Astrocyte (in vitro differentiated cells and primary cell): ENCODE measurements around the gene HERPUD1. TPM values are rescaled to one million over a fixed set of nuclear protein-coding genes. Genes with fewer than 3 reads are reported as not detected.

ENCODE experiments used
- DNase-seq: peaks from one replicate; pipeline ENCODE4 v3.0.0-alpha.2; 2010; ENCODE audit warnings: low read depth
- FAIRE-seq: peaks from 2 replicates; lab custom pipeline; 2011; peaks lifted over from hg19 to GRCh38; lab: Jason Lieb, UNC
- H2AFZ ChIP-seq: 2 replicates; pipeline ENCODE4 v1.6.0; 2012; ENCODE audit warnings: low read depth, low read length, inconsistent platforms
- H3K27ac ChIP-seq: 2 replicates; pipeline ENCODE4 v1.5.1; 2011; ENCODE audit warnings: low read depth, low read length, inconsistent platforms
- H3K27me3 ChIP-seq: 2 replicates; pipeline ENCODE4 v1.6.0; 2011; ENCODE audit warnings: low read length, inconsistent platforms; ENCODE audit not compliant: insufficient read depth
- H3K36me3 ChIP-seq: 2 replicates; pipeline ENCODE4 v1.5.1; 2011; ENCODE audit warnings: low read length, inconsistent platforms; ENCODE audit not compliant: insufficient read depth
- H3K4me1 ChIP-seq: 2 replicates; pipeline ENCODE4 v1.5.1; 2011; ENCODE audit warnings: low read length, inconsistent platforms; ENCODE audit not compliant: insufficient read depth
- H3K4me2 ChIP-seq: 2 replicates; pipeline ENCODE4 v1.6.0; 2012; ENCODE audit warnings: low read length, inconsistent platforms
- H3K4me3 ChIP-seq: 2 replicates; pipeline ENCODE4 v1.5.1; 2011; ENCODE audit warnings: low read depth, mild to moderate bottlenecking, low read length, inconsistent platforms; ENCODE audit not compliant: insufficient read depth
- H3K79me2 ChIP-seq: 2 replicates; pipeline ENCODE4 v1.6.0; 2012; ENCODE audit warnings: mild to moderate bottlenecking, low read length, inconsistent platforms; ENCODE audit not compliant: insufficient read depth
- H3K9ac ChIP-seq: 2 replicates; pipeline ENCODE4 v1.6.0; 2012; ENCODE audit warnings: mild to moderate bottlenecking, low read length, inconsistent platforms
- H3K9me3 ChIP-seq: 2 replicates; pipeline ENCODE4 v1.5.1; 2012; ENCODE audit warnings: low read depth, mild to moderate bottlenecking, low read length, inconsistent platforms; ENCODE audit not compliant: insufficient read depth
- H4K20me1 ChIP-seq: 2 replicates; pipeline ENCODE4 v1.6.0; 2012; ENCODE audit warnings: low read length, inconsistent platforms; ENCODE audit not compliant: insufficient read depth
- H3K27ac Mint-ChIP-seq: one replicate; pipeline ENCODE4 v1.8.0; 2021; ENCODE audit warnings: mild to moderate bottlenecking, mixed read lengths; ENCODE audit not compliant: unreplicated experiment
- H3K27me3 Mint-ChIP-seq: one replicate; pipeline ENCODE4 v1.8.0; 2021; ENCODE audit warnings: low read depth, mixed read lengths; ENCODE audit not compliant: unreplicated experiment
- H3K36me3 Mint-ChIP-seq: one replicate; pipeline ENCODE4 v1.8.0; 2021; ENCODE audit warnings: low read depth, mixed read lengths; ENCODE audit not compliant: unreplicated experiment
- H3K4me1 Mint-ChIP-seq: one replicate; pipeline ENCODE4 v1.8.0; 2021; ENCODE audit warnings: low read depth, mixed read lengths; ENCODE audit not compliant: unreplicated experiment
- H3K4me3 Mint-ChIP-seq: one replicate; pipeline ENCODE4 v1.8.0; 2021; ENCODE audit warnings: mild to moderate bottlenecking, moderate library complexity, mixed read lengths; ENCODE audit not compliant: unreplicated experiment
- H3K9me3 Mint-ChIP-seq: one replicate; pipeline ENCODE4 v1.8.0; 2021; ENCODE audit warnings: mild to moderate bottlenecking, mixed read lengths; ENCODE audit not compliant: unreplicated experiment
- EZH2 ChIP-seq: IDR thresholded peaks from 2 replicates; pipeline ENCODE4 v1.6.1; 2012; ENCODE audit warnings: mild to moderate bottlenecking, low read length, inconsistent platforms; ENCODE audit not compliant: insufficient read depth
- total RNA-seq: library from RNA; stranded (reverse); gene quantifications from 2 replicates; pipeline ENCODE4 v1.2.1, GENCODE V29; 2021
- TF ChIP-seq, protein P1 (sequence below): IDR thresholded peaks from 2 replicates; pipeline ENCODE4 v1.5.1; 2011; ENCODE audit warnings: low read depth, mild to moderate bottlenecking, inconsistent platforms, low read length, moderate library complexity; ENCODE audit not compliant: insufficient read depth

HERPUD1 gene
- total RNA-seq, 1 donor from 2014 or later, result 234 TPM

DNA sequence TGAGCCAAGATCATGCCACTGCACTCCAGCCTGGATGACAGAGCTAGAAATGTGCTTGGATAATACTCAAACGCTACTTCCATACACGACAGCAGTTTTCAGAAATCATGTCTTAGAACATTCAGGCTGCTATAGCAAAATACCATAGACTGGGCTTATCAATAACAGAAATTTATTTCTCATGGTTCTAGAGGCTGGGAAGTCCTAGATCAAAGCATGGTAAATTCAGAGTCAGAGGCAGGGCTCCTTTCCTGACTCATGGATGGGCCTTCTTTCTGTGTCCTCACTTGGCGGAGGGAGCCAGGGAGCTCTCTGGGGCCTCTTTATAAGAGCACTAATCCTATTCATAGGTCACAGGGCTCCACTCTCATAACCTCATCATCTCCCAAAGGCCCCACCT is 24.5 kb upstream of the HERPUD1 start:
- Histone ChIP-seq H3K27me3 (no peaks in the 10 kb centered on the region), H3K79me2 (no peaks in the 10 kb centered on the region), H2AFZ (no peak overlapping the region), H3K4me1 (peaks cover 25% of the 10 kb centered on the region), H3K27ac (no peak overlapping the region), H3K36me3 (no peaks in the 10 kb centered on the region), H3K9me3 (no peaks in the 10 kb centered on the region), H3K4me3 (no peak overlapping the region), H3K9ac (no peak overlapping the region), H4K20me1 (no peaks in the 10 kb centered on the region), H3K4me2 (no peak overlapping the region)
- no peak overlapping the region for H3K27ac Mint-ChIP-seq
- peaks cover 2% of the 10 kb centered on the region for H3K27me3 Mint-ChIP-seq
- H3K36me3 Mint-ChIP-seq, result peaks cover 2% of the 10 kb centered on the region
- no peak for DNase-seq
- TF ChIP-seq, protein P1, sequence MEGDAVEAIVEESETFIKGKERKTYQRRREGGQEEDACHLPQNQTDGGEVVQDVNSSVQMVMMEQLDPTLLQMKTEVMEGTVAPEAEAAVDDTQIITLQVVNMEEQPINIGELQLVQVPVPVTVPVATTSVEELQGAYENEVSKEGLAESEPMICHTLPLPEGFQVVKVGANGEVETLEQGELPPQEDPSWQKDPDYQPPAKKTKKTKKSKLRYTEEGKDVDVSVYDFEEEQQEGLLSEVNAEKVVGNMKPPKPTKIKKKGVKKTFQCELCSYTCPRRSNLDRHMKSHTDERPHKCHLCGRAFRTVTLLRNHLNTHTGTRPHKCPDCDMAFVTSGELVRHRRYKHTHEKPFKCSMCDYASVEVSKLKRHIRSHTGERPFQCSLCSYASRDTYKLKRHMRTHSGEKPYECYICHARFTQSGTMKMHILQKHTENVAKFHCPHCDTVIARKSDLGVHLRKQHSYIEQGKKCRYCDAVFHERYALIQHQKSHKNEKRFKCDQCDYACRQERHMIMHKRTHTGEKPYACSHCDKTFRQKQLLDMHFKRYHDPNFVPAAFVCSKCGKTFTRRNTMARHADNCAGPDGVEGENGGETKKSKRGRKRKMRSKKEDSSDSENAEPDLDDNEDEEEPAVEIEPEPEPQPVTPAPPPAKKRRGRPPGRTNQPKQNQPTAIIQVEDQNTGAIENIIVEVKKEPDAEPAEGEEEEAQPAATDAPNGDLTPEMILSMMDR, result no peak
- no peak for TF ChIP-seq EZH2
- H3K9me3 Mint-ChIP-seq, result peaks cover 9% of the 10 kb centered on the region
- peaks cover 30% of the 10 kb centered on the region for H3K4me1 Mint-ChIP-seq
- FAIRE-seq, result no peak
- no peak overlapping the region for H3K4me3 Mint-ChIP-seq

DNA sequence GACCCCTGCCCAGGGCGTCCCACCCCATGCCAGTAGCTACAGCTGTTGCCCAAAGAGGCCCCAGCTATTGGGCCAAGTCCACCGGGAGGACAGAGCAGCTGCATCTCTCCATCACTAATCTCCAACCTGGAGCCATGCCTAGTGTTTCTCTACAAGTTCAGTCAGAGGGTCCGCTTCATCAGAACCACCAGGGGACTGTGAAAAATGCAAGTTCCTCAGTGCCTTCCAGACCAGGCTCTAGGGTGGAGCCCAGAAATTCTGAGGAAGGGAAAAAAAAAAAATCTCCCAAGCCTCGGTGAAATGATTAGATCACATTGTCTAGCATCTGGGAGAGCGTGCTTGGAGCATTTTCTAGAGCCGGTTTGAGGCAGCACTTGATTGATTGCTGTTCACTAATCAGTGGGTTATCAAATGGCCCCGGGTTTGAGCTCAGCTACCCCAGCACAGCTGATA is 22.4 kb upstream of the HERPUD1 start:
- peaks cover 11% of the 10 kb centered on the region for H3K9me3 Mint-ChIP-seq
- DNase-seq (peak; percentile 25), FAIRE-seq (no peak)
- Histone ChIP-seq H3K27me3 (no peaks in the 10 kb centered on the region), H3K4me3 (no peak overlapping the region), H3K79me2 (no peaks in the 10 kb centered on the region), H3K4me1 (peaks cover 34% of the 10 kb centered on the region), H3K27ac (peak overlapping the region; percentile 74), H3K36me3 (no peaks in the 10 kb centered on the region), H4K20me1 (no peaks in the 10 kb centered on the region), H3K9me3 (no peaks in the 10 kb centered on the region), H3K9ac (no peak overlapping the region), H2AFZ (no peak overlapping the region), H3K4me2 (no peak overlapping the region)
- no peak overlapping the region for H3K4me3 Mint-ChIP-seq
- TF ChIP-seq EZH2, result no peak
- TF ChIP-seq, protein P1, result no peak
- H3K27ac Mint-ChIP-seq, result peak overlapping the region; percentile 98
- peaks cover 41% of the 10 kb centered on the region for H3K4me1 Mint-ChIP-seq
- no peaks in the 10 kb centered on the region for H3K36me3 Mint-ChIP-seq
- peaks cover under 1% of the 10 kb centered on the region for H3K27me3 Mint-ChIP-seq

DNA sequence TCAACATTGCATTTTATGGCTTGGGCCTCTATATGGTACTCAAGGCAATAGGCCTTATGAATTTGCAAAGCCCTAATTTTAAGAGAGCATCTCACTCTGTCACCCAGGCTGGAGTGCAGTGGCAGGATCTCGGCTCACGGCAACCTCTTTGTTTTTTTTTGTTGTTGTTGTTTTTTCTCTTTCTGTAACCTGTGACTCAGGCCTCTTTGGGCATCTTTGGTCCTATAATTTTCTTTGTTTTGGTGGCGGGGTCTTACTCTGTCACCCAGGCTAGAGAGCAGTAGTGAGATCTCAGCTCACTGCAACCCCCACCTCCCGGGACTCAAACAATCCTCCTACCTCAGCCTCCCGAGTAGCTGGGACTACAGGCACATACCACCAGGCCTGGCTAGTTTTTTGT is 21.8 kb upstream of the HERPUD1 start:
- H3K27ac Mint-ChIP-seq, result peak overlapping the region; percentile 98
- Histone ChIP-seq H3K79me2 (no peaks in the 10 kb centered on the region), H4K20me1 (no peaks in the 10 kb centered on the region), H3K36me3 (no peaks in the 10 kb centered on the region), H3K9me3 (no peaks in the 10 kb centered on the region), H3K27ac (peak overlapping the region; percentile 74), H2AFZ (no peak overlapping the region), H3K4me1 (peaks cover 34% of the 10 kb centered on the region), H3K4me3 (no peak overlapping the region), H3K9ac (peak overlapping the region; percentile 37), H3K27me3 (no peaks in the 10 kb centered on the region), H3K4me2 (peak overlapping the region; percentile 63)
- TF ChIP-seq, protein P1, result no peak
- TF ChIP-seq EZH2, result no peak
- DNase-seq (no peak), FAIRE-seq (no peak)
- peak overlapping the region; percentile 73 for H3K4me3 Mint-ChIP-seq
- peaks cover 9% of the 10 kb centered on the region for H3K9me3 Mint-ChIP-seq
- no peaks in the 10 kb centered on the region for H3K36me3 Mint-ChIP-seq
- H3K27me3 Mint-ChIP-seq, result peaks cover 2% of the 10 kb centered on the region
- H3K4me1 Mint-ChIP-seq, result peaks cover 41% of the 10 kb centered on the region
